Trophoblast cell (in vitro differentiated cells and primary cell): ENCODE results near the gene RNF32.
"Not testable (repeated sequence)": the region's sequence is repeated elsewhere in the genome, so short reads cannot be mapped to it uniquely, and the experiment has no call there.

Source experiments
- DNase-seq, 2 donors: peaks; one replicate each; pipeline ENCODE4 v3.0.0-alpha.2; 2016
- H2AFZ ChIP-seq: 2 replicates; pipeline ENCODE4 v1.6.1; 2013; ENCODE audit warnings: low read length, moderate library complexity, mild to moderate bottlenecking; ENCODE audit not compliant: insufficient read depth, poor library complexity
- H2AK5ac ChIP-seq: 2 replicates; pipeline ENCODE4 v1.6.1; 2013; ENCODE audit warnings: mild to moderate bottlenecking, low read length
- H2BK120ac ChIP-seq: 2 replicates; pipeline ENCODE4 v1.6.1; 2013; ENCODE audit warnings: low read length, mild to moderate bottlenecking, moderate library complexity; ENCODE audit not compliant: insufficient read depth, poor library complexity
- H2BK12ac ChIP-seq: 2 replicates; pipeline ENCODE4 v1.6.1; 2013; ENCODE audit warnings: mild to moderate bottlenecking, low read length, moderate library complexity
- H2BK5ac ChIP-seq: 2 replicates; pipeline ENCODE4 v1.6.1; 2013; ENCODE audit warnings: low read length, low read depth, moderate library complexity, mild to moderate bottlenecking; ENCODE audit not compliant: poor library complexity
- H3K14ac ChIP-seq: 2 replicates; pipeline ENCODE4 v1.6.1; 2013; ENCODE audit warnings: mild to moderate bottlenecking, low read length
- H3K18ac ChIP-seq: 2 replicates; pipeline ENCODE4 v1.6.1; 2013; ENCODE audit warnings: mild to moderate bottlenecking, low read length
- H3K23ac ChIP-seq: 2 replicates; pipeline ENCODE4 v1.6.1; 2013; ENCODE audit warnings: low read length
- H3K27ac ChIP-seq: 2 replicates; pipeline ENCODE4 v1.5.1; 2013; ENCODE audit warnings: low read depth, mild to moderate bottlenecking, inconsistent platforms, low read length, moderate library complexity
- H3K27me3 ChIP-seq: 2 replicates; pipeline ENCODE4 v1.6.1; 2013; ENCODE audit warnings: inconsistent platforms, mild to moderate bottlenecking, low read length, moderate library complexity; ENCODE audit not compliant: insufficient read depth
- H3K36me3 ChIP-seq, 2 experiments: 1 replicate in 1 of 2; 2 replicates in 1 of 2; pipeline ENCODE4 v1.6.1; 2013; ENCODE audit warnings: low read length in 2 of 2, mild to moderate bottlenecking in 2 of 2, moderate library complexity in 1 of 2; ENCODE audit not compliant: insufficient read depth in 2 of 2, control insufficient read depth in 1 of 2
- H3K4ac ChIP-seq: 2 replicates; pipeline ENCODE4 v1.6.1; 2013; ENCODE audit warnings: low read depth, mild to moderate bottlenecking, low read length, moderate library complexity
- H3K4me1 ChIP-seq, 2 experiments: 1 replicate in 1 of 2; 2 replicates in 1 of 2; pipeline ENCODE4 v1.6.1; 2013; ENCODE audit warnings: low read length in 2 of 2, mild to moderate bottlenecking in 2 of 2, moderate library complexity in 1 of 2; ENCODE audit not compliant: insufficient read depth in 2 of 2, control insufficient read depth in 1 of 2
- H3K4me2 ChIP-seq: 2 replicates; pipeline ENCODE4 v1.6.1; 2013; ENCODE audit warnings: inconsistent platforms, mild to moderate bottlenecking, low read length, moderate library complexity
- H3K4me3 ChIP-seq: 2 replicates; pipeline ENCODE4 v1.5.1; 2013; ENCODE audit warnings: mild to moderate bottlenecking, low read depth, low read length, inconsistent platforms
- H3K79me1 ChIP-seq: one replicate; pipeline ENCODE4 v1.6.1; 2013; ENCODE audit warnings: low read length
- H3K79me2 ChIP-seq: 2 replicates; pipeline ENCODE4 v1.6.1; 2013; ENCODE audit warnings: low read length, mild to moderate bottlenecking; ENCODE audit not compliant: control insufficient read depth, insufficient read depth, poor library complexity
- H3K9ac ChIP-seq: 2 replicates; pipeline ENCODE4 v1.6.1; 2013; ENCODE audit warnings: mild to moderate bottlenecking, low read length
- H3K9me3 ChIP-seq: 2 replicates; pipeline ENCODE4 v1.6.1; 2013; ENCODE audit warnings: low read depth, mild to moderate bottlenecking, control low read depth, inconsistent platforms, low read length; ENCODE audit not compliant: insufficient read depth
- H4K12ac ChIP-seq: 2 replicates; pipeline ENCODE4 v1.6.1; 2013; ENCODE audit warnings: low read depth, mild to moderate bottlenecking, low read length, moderate library complexity
- H4K8ac ChIP-seq: 2 replicates; pipeline ENCODE4 v1.6.1; 2013; ENCODE audit warnings: low read depth, mild to moderate bottlenecking, low read length, moderate library complexity
- H4K91ac ChIP-seq: one replicate; pipeline ENCODE4 v1.6.1; 2013; ENCODE audit warnings: low read depth, mild to moderate bottlenecking, low read length, moderate library complexity
- WGBS: extraction: QIAGEN DNeasy Blood & Tissue Kit; methylation state at CpG from one replicate; pipeline ENCODE4 v1.1.7; 2013; ENCODE audit warnings: missing lambda C conversion rate; ENCODE audit not compliant: insufficient read length, insufficient coverage; ENCODE audit errors: extremely low coverage; 5-methylcytosine and 5-hydroxymethylcytosine counted together

RNF32 gene

GRCh38 chr7:156691764-156692163 lies 51.2 kb downstream of the RNF32 start:
- H3K9me3 ChIP-seq: no peaks in the 10 kb centered on the region
- no peak overlapping the region for H3K4me2 ChIP-seq
- no peak overlapping the region for H4K12ac ChIP-seq
- no peak overlapping the region for H2AFZ ChIP-seq
- H3K18ac ChIP-seq: no peak overlapping the region
- H3K36me3 ChIP-seq: peaks cover 0 to 2% of the 10 kb centered on the region in 2 experiments
- H4K8ac ChIP-seq: no peak overlapping the region
- no peak overlapping the region for H3K23ac ChIP-seq
- no peaks in the 10 kb centered on the region for H3K79me1 ChIP-seq
- WGBS: no CpG with 5 or more reads among the region's 5 CpGs
- no peak for DNase-seq
- H3K27ac ChIP-seq: no peak overlapping the region
- H2AK5ac ChIP-seq: no peak overlapping the region
- H3K4ac ChIP-seq: no peak overlapping the region
- no peak overlapping the region for H2BK5ac ChIP-seq
- H2BK120ac ChIP-seq: no peak overlapping the region
- no peak overlapping the region for H3K9ac ChIP-seq
- no peaks in the 10 kb centered on the region for H3K79me2 ChIP-seq
- no peak overlapping the region for H3K4me3 ChIP-seq
- no peaks in the 10 kb centered on the region for H3K27me3 ChIP-seq
- no peak overlapping the region for H3K14ac ChIP-seq
- no peak overlapping the region for H4K91ac ChIP-seq
- no peaks in the 10 kb centered on the region for H3K4me1 ChIP-seq
- no peak overlapping the region for H2BK12ac ChIP-seq

- H2AK5ac ChIP-seq: no peak overlapping the region
- H3K79me1 ChIP-seq: no peaks in the 10 kb centered on the region
- no peak overlapping the region for H4K8ac ChIP-seq
- H3K27me3 ChIP-seq: no peaks in the 10 kb centered on the region
- no peak overlapping the region for H4K91ac ChIP-seq
- no peak overlapping the region for H2BK120ac ChIP-seq
- H3K4me1 ChIP-seq: no peaks in the 10 kb centered on the region
- no peak overlapping the region for H2BK12ac ChIP-seq
- no peak overlapping the region for H3K27ac ChIP-seq
- H2BK5ac ChIP-seq: no peak overlapping the region
- H3K4ac ChIP-seq: no peak overlapping the region
- no peak overlapping the region for H3K18ac ChIP-seq
- peaks cover under 1% of the 10 kb centered on the region for H3K9me3 ChIP-seq
- no peak overlapping the region for H3K14ac ChIP-seq
- H3K4me3 ChIP-seq: no peak overlapping the region
- H4K12ac ChIP-seq: no peak overlapping the region
- H2AFZ ChIP-seq: no peak overlapping the region
- H3K9ac ChIP-seq: no peak overlapping the region
- H3K79me2 ChIP-seq: no peaks in the 10 kb centered on the region
- DNase-seq: no peak
- H3K36me3 ChIP-seq: peaks cover under 1 to 2% of the 10 kb centered on the region in 2 experiments
- no peak overlapping the region for H3K4me2 ChIP-seq
- no peak overlapping the region for H3K23ac ChIP-seq
- WGBS: no CpG with 5 or more reads among the region's 1 CpG
These were observed 52.3 kb downstream of the RNF32 start for GRCh38 chr7:156692849-156693248.

GRCh38 chr7:156693627-156694026 lies 53.1 kb downstream of the RNF32 start:
- Histone ChIP-seq H3K14ac (no peak overlapping the region), H3K4ac (no peak overlapping the region), H3K4me3 (no peak overlapping the region), H3K23ac (no peak overlapping the region), H2BK120ac (no peak overlapping the region), H3K9ac (no peak overlapping the region), H4K8ac (no peak overlapping the region), H3K4me1 (no peaks in the 10 kb centered on the region), H2AK5ac (no peak overlapping the region), H3K36me3 (peaks cover 2 to 3% of the 10 kb centered on the region in 2 experiments), H4K91ac (no peak overlapping the region), H3K79me2 (no peaks in the 10 kb centered on the region), H2BK12ac (no peak overlapping the region), H3K9me3 (peaks cover 8% of the 10 kb centered on the region), H2BK5ac (no peak overlapping the region), H4K12ac (no peak overlapping the region), H3K4me2 (no peak overlapping the region), H3K18ac (no peak overlapping the region), H2AFZ (no peak overlapping the region), H3K79me1 (no peaks in the 10 kb centered on the region), H3K27me3 (no peaks in the 10 kb centered on the region), H3K27ac (no peak overlapping the region)
- no peak for DNase-seq
- no CpG with 5 or more reads among the region's 3 CpGs for WGBS

- not testable (repeated sequence) for H3K27me3 ChIP-seq, H3K14ac ChIP-seq, H3K79me2 ChIP-seq, H4K91ac ChIP-seq, H3K4me2 ChIP-seq, H4K12ac ChIP-seq, H3K9ac ChIP-seq, H2BK12ac ChIP-seq, H4K8ac ChIP-seq, H2AFZ ChIP-seq, H3K4ac ChIP-seq, H3K4me1 ChIP-seq, H3K36me3 ChIP-seq, H2AK5ac ChIP-seq, DNase-seq, H3K23ac ChIP-seq, H2BK120ac ChIP-seq, H3K4me3 ChIP-seq, H3K79me1 ChIP-seq, H3K18ac ChIP-seq, H2BK5ac ChIP-seq, H3K9me3 ChIP-seq, H3K27ac ChIP-seq
- WGBS: no CpG with 5 or more reads among the region's 9 CpGs
These were observed 56.7 kb downstream of the RNF32 start for GRCh38 chr7:156697283-156697682.
